Vagina (tissue), 2 donors: ENCODE measurements around the gene GMPPA.

ENCODE experiments used
- POLR2A ChIP-seq, 2 donors: fragments of 450-650 bp; IDR thresholded peaks; one replicate each; pipeline ENCODE4 v1.6.1; 2017; ENCODE audit warnings: antibody characterized with exemption in 2 of 2, mild to moderate bottlenecking in 2 of 2, moderate library complexity in 2 of 2
- POLR2AphosphoS5 ChIP-seq, 2 donors: sonication (generic); formaldehyde crosslinking; IDR thresholded peaks; one replicate each; pipeline ENCODE4 v1.9.0; 2017; ENCODE audit warnings: antibody characterized with exemption in 2 of 2, mild to moderate bottlenecking in 2 of 2, low read depth in 1 of 2; ENCODE audit not compliant: insufficient read depth in 1 of 2
- TF ChIP-seq, protein P1 (sequence below), 3 experiments: fragments of 450-650 bp in 2 of 3; fragments of 200-600 bp in 1 of 3; sonication (generic) in 1 of 3; IDR thresholded peaks; one replicate each; pipeline ENCODE4 v1.5.1; 2017 to 2019; ENCODE audit warnings: antibody characterized with exemption in 3 of 3, mild to moderate bottlenecking in 2 of 3, moderate library complexity in 2 of 3

DNA sequence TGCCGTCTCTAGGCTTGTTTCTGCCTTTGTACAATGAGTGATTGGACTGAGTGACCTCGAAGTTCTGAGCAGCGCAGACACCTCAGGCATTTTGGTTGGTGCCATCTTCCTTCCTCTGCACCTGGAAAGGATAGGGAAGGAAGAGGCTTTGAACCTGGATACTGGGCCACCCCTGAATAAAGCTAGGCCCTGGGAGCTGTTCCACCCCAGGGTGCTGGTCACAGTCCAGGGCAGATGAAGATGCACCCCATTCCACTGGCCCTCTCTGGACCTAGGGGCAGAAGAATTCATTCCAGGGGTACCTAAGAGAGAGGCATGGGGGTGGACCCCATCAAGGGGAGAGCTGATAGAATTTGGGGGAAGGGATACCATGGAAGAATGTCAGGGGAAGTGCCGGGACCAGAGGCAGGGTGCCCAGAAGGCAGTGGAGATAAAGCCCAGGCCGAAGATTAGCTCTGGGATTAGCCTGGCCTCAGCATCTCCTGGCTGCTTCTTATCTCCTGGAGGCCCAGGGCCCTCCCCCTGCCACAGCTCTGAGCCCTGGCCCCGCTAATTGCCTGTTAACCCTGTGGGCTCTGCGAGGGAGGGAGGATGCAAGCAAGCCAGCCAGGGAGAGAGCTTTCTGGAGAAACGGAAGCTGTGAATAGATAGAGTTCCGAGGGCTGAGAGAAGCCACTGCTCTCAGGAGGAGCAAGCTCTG lies 27.0 kb downstream of the GMPPA start:
- TF ChIP-seq POLR2A (IDR thresholded peaks at IDR 0.05) = no peak
- TF ChIP-seq, protein P1, sequence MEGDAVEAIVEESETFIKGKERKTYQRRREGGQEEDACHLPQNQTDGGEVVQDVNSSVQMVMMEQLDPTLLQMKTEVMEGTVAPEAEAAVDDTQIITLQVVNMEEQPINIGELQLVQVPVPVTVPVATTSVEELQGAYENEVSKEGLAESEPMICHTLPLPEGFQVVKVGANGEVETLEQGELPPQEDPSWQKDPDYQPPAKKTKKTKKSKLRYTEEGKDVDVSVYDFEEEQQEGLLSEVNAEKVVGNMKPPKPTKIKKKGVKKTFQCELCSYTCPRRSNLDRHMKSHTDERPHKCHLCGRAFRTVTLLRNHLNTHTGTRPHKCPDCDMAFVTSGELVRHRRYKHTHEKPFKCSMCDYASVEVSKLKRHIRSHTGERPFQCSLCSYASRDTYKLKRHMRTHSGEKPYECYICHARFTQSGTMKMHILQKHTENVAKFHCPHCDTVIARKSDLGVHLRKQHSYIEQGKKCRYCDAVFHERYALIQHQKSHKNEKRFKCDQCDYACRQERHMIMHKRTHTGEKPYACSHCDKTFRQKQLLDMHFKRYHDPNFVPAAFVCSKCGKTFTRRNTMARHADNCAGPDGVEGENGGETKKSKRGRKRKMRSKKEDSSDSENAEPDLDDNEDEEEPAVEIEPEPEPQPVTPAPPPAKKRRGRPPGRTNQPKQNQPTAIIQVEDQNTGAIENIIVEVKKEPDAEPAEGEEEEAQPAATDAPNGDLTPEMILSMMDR (IDR thresholded peaks at IDR 0.05) = no peak
- no peak for TF ChIP-seq POLR2AphosphoS5 (IDR thresholded peaks at IDR 0.05; ENCODE audit: insufficient read depth in 1 of 2, low read depth in 1 of 2)
